ENCODE results near the gene CHRNE.
A peak's percentile ranks its signal among the peaks of the same experiment; 100 is the strongest.

CHRNE gene

DNA sequence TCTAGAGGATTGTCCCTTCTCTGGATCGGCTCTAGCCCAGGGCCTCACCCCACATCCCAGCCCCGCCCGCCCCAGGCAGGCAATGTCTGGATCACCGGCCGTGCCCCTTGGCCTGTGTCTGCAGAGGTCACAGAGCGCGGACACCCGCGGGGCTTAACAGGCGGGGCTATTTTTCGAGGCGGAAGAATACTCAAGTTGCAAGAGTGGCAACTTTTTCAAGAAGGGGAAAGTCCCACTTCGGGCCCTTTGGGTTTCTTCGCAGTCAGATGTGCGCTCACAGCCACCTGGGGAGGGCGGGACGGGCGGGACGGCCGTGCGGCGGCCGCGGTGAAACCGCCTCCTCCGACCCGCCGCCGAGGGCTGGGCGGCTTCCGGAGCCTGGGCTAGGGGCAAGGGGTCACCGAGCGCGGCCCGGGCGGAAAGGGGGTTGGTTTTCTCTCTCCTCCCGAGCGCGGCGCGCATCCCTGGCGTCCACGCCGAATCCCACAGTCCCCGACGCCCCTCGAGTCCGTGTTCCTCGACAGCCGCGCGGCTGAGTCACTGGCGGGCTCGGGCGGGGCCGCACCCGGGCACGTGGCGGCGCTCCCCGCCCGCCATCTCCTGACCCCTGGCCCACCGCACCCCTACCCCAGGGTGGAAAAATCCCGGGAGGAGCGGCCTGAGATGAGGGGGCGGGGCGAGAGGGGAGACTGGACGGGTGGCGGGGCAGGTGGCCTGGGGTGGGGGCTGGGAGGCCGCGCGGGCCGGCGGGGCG is 46.6 kb upstream of the CHRNE start:
- TF ChIP-seq CEBPB (IDR thresholded peaks at IDR 0.05) = no peak
- TF ChIP-seq FOXM1 (IDR thresholded peaks at IDR 0.05; ENCODE audit: borderline replicate concordance, low read depth) = no peak
- peak; percentile 18; the same call in 1 of the 2 replicates for TF ChIP-seq EP300 (IDR thresholded peaks at IDR 0.05; ENCODE audit: borderline replicate concordance)
- peak; percentile 40; the same call in 1 of the 2 replicates for TF ChIP-seq TAF1 (IDR thresholded peaks at IDR 0.05; ENCODE audit: low read depth)
- TF ChIP-seq, protein P1, sequence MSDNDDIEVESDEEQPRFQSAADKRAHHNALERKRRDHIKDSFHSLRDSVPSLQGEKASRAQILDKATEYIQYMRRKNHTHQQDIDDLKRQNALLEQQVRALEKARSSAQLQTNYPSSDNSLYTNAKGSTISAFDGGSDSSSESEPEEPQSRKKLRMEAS (IDR thresholded peaks at IDR 0.05) = peak; percentile 95
- TF ChIP-seq YY1 (IDR thresholded peaks at IDR 0.05; ENCODE audit: low read depth) = 0 out of 2 replicates have a peak, but pooled peaks have one; percentile 16
- TF ChIP-seq NFIC (IDR thresholded peaks at IDR 0.05) = no peak
- peak; percentile 83 for TF ChIP-seq ZBTB7A (IDR thresholded peaks at IDR 0.05; ENCODE audit: low read depth)
- TF ChIP-seq, protein P2, sequence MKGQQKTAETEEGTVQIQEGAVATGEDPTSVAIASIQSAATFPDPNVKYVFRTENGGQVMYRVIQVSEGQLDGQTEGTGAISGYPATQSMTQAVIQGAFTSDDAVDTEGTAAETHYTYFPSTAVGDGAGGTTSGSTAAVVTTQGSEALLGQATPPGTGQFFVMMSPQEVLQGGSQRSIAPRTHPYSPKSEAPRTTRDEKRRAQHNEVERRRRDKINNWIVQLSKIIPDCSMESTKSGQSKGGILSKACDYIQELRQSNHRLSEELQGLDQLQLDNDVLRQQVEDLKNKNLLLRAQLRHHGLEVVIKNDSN (IDR thresholded peaks at IDR 0.05) = no peak

DNA sequence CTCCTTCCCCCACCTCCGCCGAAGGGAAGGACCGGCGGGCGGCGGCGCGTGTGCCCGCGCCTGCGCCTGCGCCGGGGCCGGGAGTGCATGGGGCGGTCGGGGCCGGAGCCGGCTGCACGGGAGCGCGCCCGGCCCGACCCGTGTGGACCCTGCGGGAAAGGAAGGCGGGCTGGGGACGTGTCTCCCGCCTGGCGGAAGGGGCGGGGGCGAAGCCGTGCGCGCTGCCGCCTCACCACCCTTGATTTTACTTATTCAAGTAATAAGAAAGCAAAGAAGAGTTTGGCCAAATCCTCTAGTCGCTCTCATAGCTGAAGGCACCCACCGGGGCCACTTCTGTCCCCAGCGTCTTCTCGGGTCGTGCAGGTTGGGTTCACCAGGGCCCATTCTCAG is 46.0 kb upstream of the CHRNE start:
- TF ChIP-seq, protein P2 (IDR thresholded peaks at IDR 0.05) = no peak
- TF ChIP-seq YY1 (IDR thresholded peaks at IDR 0.05; ENCODE audit: low read depth) = peak; percentile 14; the same call in 1 of the 2 replicates
- TF ChIP-seq CREB1 (IDR thresholded peaks at IDR 0.05; ENCODE audit: low read depth) = no peak
- no peak for TF ChIP-seq ZBTB7A (IDR thresholded peaks at IDR 0.05; ENCODE audit: low read depth)
- TF ChIP-seq EGR1 (IDR thresholded peaks at IDR 0.05) = peak; percentile 13; the same call in 1 of the 2 replicates

DNA sequence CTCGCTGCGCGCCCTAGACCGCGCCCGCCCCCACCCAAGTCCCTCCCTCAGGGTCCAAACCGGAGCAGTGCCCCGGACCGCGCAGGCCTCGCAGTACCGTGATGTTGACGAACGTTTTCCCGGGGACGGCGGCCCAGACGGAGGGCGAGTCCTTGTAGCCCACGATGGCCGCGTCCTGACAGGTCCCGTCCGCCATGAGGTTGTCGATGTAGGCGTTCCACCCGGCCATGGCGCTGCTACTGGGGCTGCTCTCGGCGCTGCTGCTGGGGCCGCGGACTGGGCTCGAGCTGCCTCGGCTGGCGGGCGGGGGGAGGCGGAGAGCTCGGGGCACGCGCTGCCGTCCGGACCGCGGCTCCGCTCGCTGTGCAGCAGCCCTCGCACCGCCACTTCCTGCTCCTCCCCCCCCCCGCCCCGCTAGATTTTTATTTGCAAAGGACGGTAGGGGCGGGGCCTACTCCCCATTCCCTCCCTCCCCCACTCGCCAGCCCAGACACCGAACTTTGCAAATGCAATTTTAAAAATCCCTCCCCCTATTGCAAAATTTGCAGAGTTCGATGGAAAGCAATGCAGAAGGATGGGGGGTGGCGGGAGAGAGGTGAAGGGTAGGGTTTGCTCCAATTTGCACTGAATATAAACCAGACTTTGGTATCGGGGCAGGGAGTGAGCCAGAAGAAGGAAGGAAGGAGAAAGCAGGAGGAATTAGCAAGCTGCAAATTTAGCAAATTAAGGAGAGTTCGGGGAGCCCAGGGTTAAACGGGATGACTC is 45.5 kb upstream of the CHRNE start, which contains the start of gene PFN1:
PFN1 (minus strand) TSS at position 365 of the 765 bp plus-strand sequence; CDS start at position 229, 136 bp downstream.
- TF ChIP-seq CEBPB (IDR thresholded peaks at IDR 0.05) (peak; percentile 97), TCF12 (IDR thresholded peaks at IDR 0.05; ENCODE audit: low read depth) (peak; percentile 47), EGR1 (IDR thresholded peaks at IDR 0.05) (no peak), RAD21 (IDR thresholded peaks at IDR 0.05; ENCODE audit: low read depth) (no peak), YY1 (IDR thresholded peaks at IDR 0.05; ENCODE audit: low read depth) (peak; percentile 65), CREB1 (IDR thresholded peaks at IDR 0.05; ENCODE audit: low read depth) (no peak), NFIC (IDR thresholded peaks at IDR 0.05) (peak; percentile 5; the same call in 1 of the 2 replicates), ZBTB7A (IDR thresholded peaks at IDR 0.05; ENCODE audit: low read depth) (no peak), EP300 (IDR thresholded peaks at IDR 0.05; ENCODE audit: borderline replicate concordance) (0 out of 2 replicates have a peak, but pooled peaks have one; percentile 19), TEAD4 (IDR thresholded peaks at IDR 0.05) (no peak), FOXM1 (IDR thresholded peaks at IDR 0.05; ENCODE audit: borderline replicate concordance, low read depth) (no peak), TAF1 (IDR thresholded peaks at IDR 0.05; ENCODE audit: low read depth) (peak; percentile 79)
- TF ChIP-seq, protein P3, sequence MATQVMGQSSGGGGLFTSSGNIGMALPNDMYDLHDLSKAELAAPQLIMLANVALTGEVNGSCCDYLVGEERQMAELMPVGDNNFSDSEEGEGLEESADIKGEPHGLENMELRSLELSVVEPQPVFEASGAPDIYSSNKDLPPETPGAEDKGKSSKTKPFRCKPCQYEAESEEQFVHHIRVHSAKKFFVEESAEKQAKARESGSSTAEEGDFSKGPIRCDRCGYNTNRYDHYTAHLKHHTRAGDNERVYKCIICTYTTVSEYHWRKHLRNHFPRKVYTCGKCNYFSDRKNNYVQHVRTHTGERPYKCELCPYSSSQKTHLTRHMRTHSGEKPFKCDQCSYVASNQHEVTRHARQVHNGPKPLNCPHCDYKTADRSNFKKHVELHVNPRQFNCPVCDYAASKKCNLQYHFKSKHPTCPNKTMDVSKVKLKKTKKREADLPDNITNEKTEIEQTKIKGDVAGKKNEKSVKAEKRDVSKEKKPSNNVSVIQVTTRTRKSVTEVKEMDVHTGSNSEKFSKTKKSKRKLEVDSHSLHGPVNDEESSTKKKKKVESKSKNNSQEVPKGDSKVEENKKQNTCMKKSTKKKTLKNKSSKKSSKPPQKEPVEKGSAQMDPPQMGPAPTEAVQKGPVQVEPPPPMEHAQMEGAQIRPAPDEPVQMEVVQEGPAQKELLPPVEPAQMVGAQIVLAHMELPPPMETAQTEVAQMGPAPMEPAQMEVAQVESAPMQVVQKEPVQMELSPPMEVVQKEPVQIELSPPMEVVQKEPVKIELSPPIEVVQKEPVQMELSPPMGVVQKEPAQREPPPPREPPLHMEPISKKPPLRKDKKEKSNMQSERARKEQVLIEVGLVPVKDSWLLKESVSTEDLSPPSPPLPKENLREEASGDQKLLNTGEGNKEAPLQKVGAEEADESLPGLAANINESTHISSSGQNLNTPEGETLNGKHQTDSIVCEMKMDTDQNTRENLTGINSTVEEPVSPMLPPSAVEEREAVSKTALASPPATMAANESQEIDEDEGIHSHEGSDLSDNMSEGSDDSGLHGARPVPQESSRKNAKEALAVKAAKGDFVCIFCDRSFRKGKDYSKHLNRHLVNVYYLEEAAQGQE (IDR thresholded peaks at IDR 0.05; ENCODE audit: low read depth) = no peak
- TF ChIP-seq, protein P1 (IDR thresholded peaks at IDR 0.05) = peak; percentile 66
- TF ChIP-seq, protein P2 (IDR thresholded peaks at IDR 0.05) = no peak

DNA sequence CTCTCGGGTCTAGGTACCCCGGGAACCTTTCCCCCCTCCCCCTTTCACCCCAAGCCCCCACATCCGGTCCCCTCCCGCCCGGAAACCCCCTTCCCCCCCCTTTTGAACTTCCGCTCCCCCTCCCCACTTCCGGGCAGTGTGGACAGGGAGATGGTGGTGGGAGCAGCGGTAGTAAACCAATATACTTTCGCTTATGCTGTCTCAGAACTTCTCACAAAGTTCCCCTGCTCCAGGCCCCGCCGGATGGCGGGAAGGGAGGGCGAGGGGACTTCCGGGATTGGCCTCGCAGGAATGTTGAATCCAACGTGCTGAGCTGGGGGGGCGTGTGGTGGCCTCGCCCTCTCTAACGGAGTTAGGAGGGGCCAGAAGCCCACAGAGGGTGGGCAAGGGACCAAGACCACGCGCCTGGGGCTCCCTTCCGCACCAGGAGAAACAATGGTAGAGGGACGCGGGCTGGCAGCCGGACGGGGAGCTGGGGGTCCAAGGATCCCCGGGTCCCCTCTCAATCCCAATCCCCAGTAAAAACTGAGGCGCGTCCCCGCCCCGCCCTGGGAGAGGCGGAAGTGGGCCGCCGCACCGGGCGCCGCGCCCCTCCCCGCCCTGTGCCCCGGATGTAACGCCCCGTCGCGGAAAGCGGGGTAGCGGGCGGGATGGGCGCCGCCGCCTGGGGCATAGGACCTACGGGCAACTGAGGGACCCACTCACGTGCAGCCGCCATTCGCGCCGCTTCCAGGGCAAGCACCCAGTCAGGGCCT is 44.7 kb upstream of the CHRNE start:
- TF ChIP-seq TEAD4 (IDR thresholded peaks at IDR 0.05) = peak; percentile 40; the same call in 1 of the 2 replicates
- TF ChIP-seq, protein P2 (IDR thresholded peaks at IDR 0.05) = no peak
- TF ChIP-seq, protein P1 (IDR thresholded peaks at IDR 0.05) = peak; percentile 90

DNA sequence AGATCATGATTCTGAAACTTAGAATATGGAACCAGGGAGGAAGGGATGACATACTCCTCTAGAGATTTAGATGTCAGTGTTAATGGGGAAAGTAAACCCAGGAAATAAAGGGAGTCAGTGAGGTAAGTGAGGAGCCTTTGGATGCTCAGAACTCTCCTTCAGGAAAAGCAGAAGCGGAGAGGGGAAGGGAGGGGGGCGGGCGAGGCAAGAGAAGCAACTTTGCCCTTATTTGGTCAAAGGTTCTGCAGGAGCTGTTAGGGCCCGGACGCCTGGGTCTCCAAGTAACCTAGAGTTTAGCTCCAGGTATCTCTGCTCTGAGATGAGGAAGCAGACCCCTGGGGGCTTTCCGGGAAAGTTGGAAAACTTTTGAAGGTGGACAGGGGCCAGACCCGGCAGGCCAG is 44.1 kb upstream of the CHRNE start:
- TF ChIP-seq YY1 (IDR thresholded peaks at IDR 0.05; ENCODE audit: low read depth) = no peak

Measured in Ishikawa (cell line).